BJ (cell line): Measurements from ENCODE around the gene CELF2. TPM values are rescaled to one million over a fixed set of nuclear protein-coding genes. Genes with fewer than 3 reads are reported as not detected.

Source experiments
- CTCF ChIA-PET: fragments of 350-600 bp; formaldehyde crosslinking; extraction: SDS; loops from one replicate; lab custom pipeline; 2021; ENCODE audit warnings: antibody characterized with exemption, inconsistent platforms; lab: Yijun Ruan, JAX
- POLR2A ChIA-PET: fragments of 300-600 bp; sonication (Branson Sonifier 250); formaldehyde crosslinking; extraction: SDS; loops from one replicate; lab custom pipeline; 2021; ENCODE audit warnings: antibody characterized with exemption; lab: Charles Lee
- DNase-seq: peaks from one replicate; pipeline ENCODE4 v3.0.0-alpha.2; 2011; ENCODE audit warnings: low read depth
- H3K27me3 ChIP-seq: 2 replicates; pipeline ENCODE4 v1.6.0; 2011; ENCODE audit warnings: low read length; ENCODE audit not compliant: control insufficient read depth, insufficient read depth
- H3K36me3 ChIP-seq: 2 replicates; pipeline ENCODE4 v1.5.1; 2011; ENCODE audit warnings: low read length; ENCODE audit not compliant: control insufficient read depth, insufficient read depth
- H3K4me3 ChIP-seq: 2 replicates; pipeline ENCODE4 v1.5.1; 2011; ENCODE audit warnings: low read depth, mild to moderate bottlenecking, control low read depth, low read length
- CTCF ChIP-seq: IDR thresholded peaks from 2 replicates; pipeline ENCODE4 v1.5.1; 2011; ENCODE audit warnings: low read depth, mild to moderate bottlenecking, control low read depth, inconsistent platforms, low read length, moderate library complexity; ENCODE audit not compliant: insufficient read depth
- polyA plus RNA-seq: library from polyadenylated mRNA; depleted of rRNA; stranded (reverse); fragments of >200 nt; gene quantifications from 2 replicates; pipeline ENCODE4 v1.2.3, GENCODE V29; 2011

The CELF2 gene
- polyA plus RNA-seq, 1 experiment = 8.8 TPM

- POLR2A ChIA-PET = no interaction called here
- TF ChIP-seq CTCF = no peak
- CTCF ChIA-PET = no interaction called here
- DNase-seq = no peak
- Histone ChIP-seq H3K27me3 (no peaks in the 10 kb centered on the region), H3K4me3 (no peak overlapping the region), H3K36me3 (no peaks in the 10 kb centered on the region)
Measured at GRCh38 chr10:11275651-11276050, 258.0 kb downstream of the CELF2 start.

DNA sequence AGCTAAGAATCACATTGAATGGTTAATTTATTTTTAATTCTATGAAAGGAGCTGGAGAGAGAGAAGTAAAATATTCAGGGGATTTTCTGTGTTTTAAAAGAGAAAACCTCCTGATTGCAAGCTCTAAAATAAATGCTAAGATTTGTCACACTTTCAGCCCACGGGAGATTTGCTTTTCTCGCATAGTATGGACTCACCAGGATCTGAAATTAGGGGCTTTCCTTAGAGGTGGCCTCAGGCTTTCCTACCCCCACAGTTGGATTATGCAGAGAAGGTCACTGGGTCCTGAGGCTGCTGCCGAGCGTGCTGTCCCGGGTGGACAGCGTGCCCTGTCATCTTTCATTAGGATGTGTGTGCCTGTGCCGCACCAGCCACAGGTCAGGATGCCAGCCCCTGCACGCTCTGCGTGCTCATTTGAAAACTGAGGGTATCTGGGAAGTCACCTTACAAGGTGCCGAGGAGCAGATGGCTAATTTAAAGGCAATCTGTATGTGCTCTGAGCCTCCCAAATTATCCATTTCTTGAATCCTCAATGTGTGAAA, 258.8 kb downstream of the CELF2 start:
- CTCF ChIA-PET = interaction anchor here (0.8 kb wide), 1 partner anchor 17 kb away, joined by 3 read pairs; no protein-coding TSS in a partner anchor
- TF ChIP-seq CTCF = no peak
- POLR2A ChIA-PET = no interaction called here
- no peaks in the 10 kb centered on the region for H3K27me3 ChIP-seq
- DNase-seq = no peak
- no peak overlapping the region for H3K4me3 ChIP-seq
- H3K36me3 ChIP-seq = no peaks in the 10 kb centered on the region

DNA sequence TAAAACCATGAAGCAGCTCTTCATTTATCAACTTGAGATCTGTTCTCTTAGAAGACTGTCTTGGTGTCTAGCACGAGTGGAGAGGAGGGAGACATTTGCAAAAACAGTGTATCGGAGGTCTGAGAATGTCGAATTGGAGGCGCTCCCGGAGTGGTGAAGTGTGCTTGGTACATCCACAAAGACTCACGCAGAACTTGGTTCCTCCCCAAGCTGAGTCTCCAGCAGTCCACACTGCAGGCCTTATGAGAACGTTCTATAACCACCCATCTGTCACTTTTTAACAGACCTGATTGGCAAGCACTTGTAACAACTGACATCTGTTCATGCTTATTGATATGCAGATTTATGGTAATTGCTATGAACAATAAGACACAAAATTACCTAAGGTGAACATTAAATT, 261.6 kb downstream of the CELF2 start:
- DNase-seq = no peak
- ChIA-PET CTCF (interaction anchor here (1.2 kb wide), 1 partner anchor 9 kb away, joined by 4 read pairs; no protein-coding TSS in a partner anchor), POLR2A (no interaction called here)
- Histone ChIP-seq H3K27me3 (no peaks in the 10 kb centered on the region), H3K36me3 (no peaks in the 10 kb centered on the region), H3K4me3 (no peak overlapping the region)
- no peak for TF ChIP-seq CTCF

GRCh38 chr10:11280187-11280932, 262.7 kb downstream of the CELF2 start:
- Histone ChIP-seq H3K36me3 (no peaks in the 10 kb centered on the region), H3K27me3 (no peaks in the 10 kb centered on the region), H3K4me3 (no peak overlapping the region)
- TF ChIP-seq CTCF = no peak
- ChIA-PET CTCF (interaction anchor here (2.6 kb wide), 1 partner anchor 9 kb away, joined by 10 read pairs; no protein-coding TSS in a partner anchor), POLR2A (no interaction called here)
- DNase-seq = no peak

DNA sequence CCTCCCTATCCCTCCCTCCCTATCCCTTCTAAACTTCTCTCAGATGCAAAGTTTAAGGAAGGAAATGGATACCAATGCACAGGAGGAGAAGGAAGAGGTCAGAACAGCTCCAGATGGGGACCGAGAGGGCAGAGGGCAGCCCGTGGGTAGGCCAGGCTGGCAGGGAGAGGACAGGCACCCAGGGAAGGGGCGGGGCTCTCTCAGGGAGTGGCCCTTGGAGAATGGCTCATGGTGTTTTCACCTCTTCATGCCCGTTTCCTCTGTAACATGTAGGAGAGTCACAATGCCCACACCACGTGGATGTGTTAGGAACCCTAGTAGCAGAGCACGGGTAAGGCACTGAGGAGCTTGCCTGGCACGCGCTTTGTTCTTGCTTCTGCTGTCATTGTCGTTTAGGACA, 264.5 kb downstream of the CELF2 start:
- ChIA-PET POLR2A (no interaction called here), CTCF (interaction anchor here (2.6 kb wide), 1 partner anchor 11 kb away, joined by 10 read pairs; no protein-coding TSS in a partner anchor)
- Histone ChIP-seq H3K4me3 (no peak overlapping the region), H3K27me3 (no peaks in the 10 kb centered on the region), H3K36me3 (no peaks in the 10 kb centered on the region)
- TF ChIP-seq CTCF = no peak
- DNase-seq = no peak
